Smooth muscle cell (in vitro differentiated cells): ENCODE results near the gene SPATA20. TPM values are rescaled to one million over a fixed set of nuclear protein-coding genes. Genes with fewer than 3 reads are reported as not detected.

Experiments used
- DNase-seq: peaks from one replicate; lab custom pipeline; 2025; ENCODE audit not compliant: unreplicated experiment; lab: John Stamatoyannopoulos, UW
- H2AFZ ChIP-seq: fragments of 200-600 bp; sonication (generic); 2 replicates; pipeline ENCODE4 v1.6.0; 2016; ENCODE audit warnings: antibody characterized with exemption, low read depth, mild to moderate bottlenecking
- H3F3A ChIP-seq: fragments of 200-600 bp; sonication (generic); 2 replicates; pipeline ENCODE4 v1.6.0; 2017; ENCODE audit warnings: antibody characterized with exemption, low read depth
- H3K27ac ChIP-seq: fragments of 200-600 bp; sonication (generic); 2 replicates; pipeline ENCODE4 v1.5.1; 2016; ENCODE audit warnings: low read depth, mild to moderate bottlenecking
- H3K27me3 ChIP-seq: fragments of 200-600 bp; sonication (generic); 2 replicates; pipeline ENCODE4 v1.6.1; 2016; ENCODE audit warnings: low read depth, mild to moderate bottlenecking
- H3K36me3 ChIP-seq: fragments of 200-600 bp; sonication (generic); 2 replicates; pipeline ENCODE4 v1.5.1; 2016; ENCODE audit warnings: low read depth
- H3K4me1 ChIP-seq: fragments of 200-600 bp; sonication (generic); 2 replicates; pipeline ENCODE4 v1.5.1; 2016; ENCODE audit warnings: low read depth
- H3K4me2 ChIP-seq: fragments of 200-600 bp; sonication (generic); 2 replicates; pipeline ENCODE4 v1.6.0; 2016; ENCODE audit warnings: mild to moderate bottlenecking
- H3K4me3 ChIP-seq: fragments of 200-600 bp; sonication (generic); 2 replicates; pipeline ENCODE4 v1.5.1; 2016; ENCODE audit warnings: mild to moderate bottlenecking
- H3K79me2 ChIP-seq: fragments of 200-600 bp; sonication (generic); 2 replicates; pipeline ENCODE4 v1.6.0; 2016; ENCODE audit warnings: low read depth, mild to moderate bottlenecking
- H3K9ac ChIP-seq: fragments of 200-600 bp; sonication (generic); 2 replicates; pipeline ENCODE4 v1.6.0; 2016; ENCODE audit warnings: low read depth
- H3K9me3 ChIP-seq: fragments of 200-600 bp; sonication (generic); replicated peaks from 2 replicates; pipeline ENCODE4 v1.5.1; 2016; ENCODE audit warnings: low read depth
- H4K20me1 ChIP-seq: fragments of 200-600 bp; sonication (generic); 2 replicates; pipeline ENCODE4 v1.6.0; 2016; ENCODE audit warnings: low read depth
- CTCF ChIP-seq: fragments of 200-600 bp; sonication (generic); IDR thresholded peaks from 2 replicates; pipeline ENCODE4 v1.5.1; 2017; ENCODE audit warnings: borderline replicate concordance, mild to moderate bottlenecking, antibody characterized with exemption; ENCODE audit not compliant: insufficient read depth, poor library complexity, severe bottlenecking
- WGBS: methylation state at CpG from one replicate; pipeline ENCODE4 v1.1.7; 2016; ENCODE audit warnings: low lambda C conversion rate; 5-methylcytosine and 5-hydroxymethylcytosine counted together
- polyA plus RNA-seq: library from polyadenylated mRNA; unstranded; fragments of >200 nt; fragmentation: Nextera tagmentation; extraction: Ambion mirVana; gene quantifications from 2 replicates; pipeline ENCODE4 v1.2.1, GENCODE V29; 2016
- total RNA-seq: library from RNA; depleted of rRNA; stranded (reverse); fragments of >200 nt; gene quantifications from 2 replicates; pipeline ENCODE4 v1.2.3, GENCODE V29; 2014

SPATA20 gene
- total and polyA plus RNA-seq, 2 experiments from 2014 or later, result 61.0 to 62.7 TPM

- H3K9me3 ChIP-seq, result no peaks in the 10 kb centered on the region
- peaks cover 6% of the 10 kb centered on the region for H3K4me1 ChIP-seq
- H3K27me3 ChIP-seq, result no peaks in the 10 kb centered on the region
- no peak overlapping the region for H3K27ac ChIP-seq
- no peaks in the 10 kb centered on the region for H3F3A ChIP-seq
- no peak overlapping the region for H3K4me3 ChIP-seq
- TF ChIP-seq CTCF, result no peak
- no peak for DNase-seq
- no peaks in the 10 kb centered on the region for H3K36me3 ChIP-seq
- 95% methylated on average over 12 of the region's 12 CpGs for WGBS
- H4K20me1 ChIP-seq, result no peaks in the 10 kb centered on the region
- H3K79me2 ChIP-seq, result no peaks in the 10 kb centered on the region
- no peak overlapping the region for H3K4me2 ChIP-seq
- no peak overlapping the region for H2AFZ ChIP-seq
- H3K9ac ChIP-seq, result no peak overlapping the region
Observed at GRCh38 chr17:50551884-50552283, 4.9 kb downstream of the SPATA20 start.

- Histone ChIP-seq H2AFZ (no peak overlapping the region), H3K9me3 (no peaks in the 10 kb centered on the region), H4K20me1 (no peaks in the 10 kb centered on the region), H3K79me2 (no peaks in the 10 kb centered on the region), H3K4me1 (peaks cover 4% of the 10 kb centered on the region), H3K36me3 (no peaks in the 10 kb centered on the region), H3K4me2 (no peak overlapping the region), H3K4me3 (no peak overlapping the region), H3K27me3 (peaks cover 15% of the 10 kb centered on the region), H3F3A (peaks cover 1% of the 10 kb centered on the region), H3K9ac (no peak overlapping the region), H3K27ac (no peak overlapping the region)
- DNase-seq, result no peak
- 97% methylated on average over 17 of the region's 17 CpGs for WGBS
- no peak for TF ChIP-seq CTCF
Observed at GRCh38 chr17:50554201-50554600, 7.2 kb downstream of the SPATA20 start.

- Histone ChIP-seq H2AFZ (no peak overlapping the region), H3K9ac (no peak overlapping the region), H3K4me3 (no peak overlapping the region), H3K79me2 (no peaks in the 10 kb centered on the region), H3F3A (peaks cover 3% of the 10 kb centered on the region), H4K20me1 (no peaks in the 10 kb centered on the region), H3K27ac (no peak overlapping the region), H3K27me3 (peaks cover 32% of the 10 kb centered on the region), H3K4me2 (no peak overlapping the region), H3K9me3 (no peaks in the 10 kb centered on the region), H3K4me1 (peaks cover 16% of the 10 kb centered on the region), H3K36me3 (no peaks in the 10 kb centered on the region)
- WGBS, result 70% methylated on average over 5 of the region's 5 CpGs
- TF ChIP-seq CTCF, result no peak
- DNase-seq, result no peak
Observed at GRCh38 chr17:50556803-50557202, 9.8 kb downstream of the SPATA20 start.

- H3K9me3 ChIP-seq, result no peaks in the 10 kb centered on the region
- 86% methylated on average over 4 of the region's 4 CpGs for WGBS
- no peak overlapping the region for H3K9ac ChIP-seq
Observed at GRCh38 chr17:50557630-50558029, 10.7 kb downstream of the SPATA20 start.

More at GRCh38 chr17:50557630-50558029, 10.7 kb downstream of the SPATA20 start:
- H3K27me3 ChIP-seq, result peaks cover 40% of the 10 kb centered on the region
- H2AFZ ChIP-seq, result no peak overlapping the region
- H3K79me2 ChIP-seq, result no peaks in the 10 kb centered on the region
- peaks cover 3% of the 10 kb centered on the region for H3F3A ChIP-seq
- DNase-seq, result no peak
- H3K4me3 ChIP-seq, result no peak overlapping the region
- no peak for TF ChIP-seq CTCF
- no peak overlapping the region for H3K4me2 ChIP-seq
- H3K27ac ChIP-seq, result no peak overlapping the region
- H3K4me1 ChIP-seq, result peaks cover 25% of the 10 kb centered on the region
- no peaks in the 10 kb centered on the region for H3K36me3 ChIP-seq
- H4K20me1 ChIP-seq, result no peaks in the 10 kb centered on the region
